Smooth muscle cell (in vitro differentiated cells): ENCODE results near the gene CARS2. TPM values are rescaled to one million over a fixed set of nuclear protein-coding genes. Genes with fewer than 3 reads are reported as not detected.

Experiments used
- DNase-seq: peaks from one replicate; lab custom pipeline; 2025; ENCODE audit not compliant: unreplicated experiment; lab: John Stamatoyannopoulos, UW
- H2AFZ ChIP-seq: fragments of 200-600 bp; sonication (generic); 2 replicates; pipeline ENCODE4 v1.6.0; 2016; ENCODE audit warnings: antibody characterized with exemption, low read depth, mild to moderate bottlenecking
- H3F3A ChIP-seq: fragments of 200-600 bp; sonication (generic); 2 replicates; pipeline ENCODE4 v1.6.0; 2017; ENCODE audit warnings: antibody characterized with exemption, low read depth
- H3K27ac ChIP-seq: fragments of 200-600 bp; sonication (generic); 2 replicates; pipeline ENCODE4 v1.5.1; 2016; ENCODE audit warnings: low read depth, mild to moderate bottlenecking
- H3K27me3 ChIP-seq: fragments of 200-600 bp; sonication (generic); 2 replicates; pipeline ENCODE4 v1.6.1; 2016; ENCODE audit warnings: low read depth, mild to moderate bottlenecking
- H3K36me3 ChIP-seq: fragments of 200-600 bp; sonication (generic); 2 replicates; pipeline ENCODE4 v1.5.1; 2016; ENCODE audit warnings: low read depth
- H3K4me1 ChIP-seq: fragments of 200-600 bp; sonication (generic); 2 replicates; pipeline ENCODE4 v1.5.1; 2016; ENCODE audit warnings: low read depth
- H3K4me2 ChIP-seq: fragments of 200-600 bp; sonication (generic); 2 replicates; pipeline ENCODE4 v1.6.0; 2016; ENCODE audit warnings: mild to moderate bottlenecking
- H3K4me3 ChIP-seq: fragments of 200-600 bp; sonication (generic); 2 replicates; pipeline ENCODE4 v1.5.1; 2016; ENCODE audit warnings: mild to moderate bottlenecking
- H3K79me2 ChIP-seq: fragments of 200-600 bp; sonication (generic); 2 replicates; pipeline ENCODE4 v1.6.0; 2016; ENCODE audit warnings: low read depth, mild to moderate bottlenecking
- H3K9ac ChIP-seq: fragments of 200-600 bp; sonication (generic); 2 replicates; pipeline ENCODE4 v1.6.0; 2016; ENCODE audit warnings: low read depth
- H3K9me3 ChIP-seq: fragments of 200-600 bp; sonication (generic); replicated peaks from 2 replicates; pipeline ENCODE4 v1.5.1; 2016; ENCODE audit warnings: low read depth
- H4K20me1 ChIP-seq: fragments of 200-600 bp; sonication (generic); 2 replicates; pipeline ENCODE4 v1.6.0; 2016; ENCODE audit warnings: low read depth
- CTCF ChIP-seq: fragments of 200-600 bp; sonication (generic); IDR thresholded peaks from 2 replicates; pipeline ENCODE4 v1.5.1; 2017; ENCODE audit warnings: borderline replicate concordance, mild to moderate bottlenecking, antibody characterized with exemption; ENCODE audit not compliant: insufficient read depth, poor library complexity, severe bottlenecking
- WGBS: methylation state at CpG from one replicate; pipeline ENCODE4 v1.1.7; 2016; ENCODE audit warnings: low lambda C conversion rate; 5-methylcytosine and 5-hydroxymethylcytosine counted together
- polyA plus RNA-seq: library from polyadenylated mRNA; unstranded; fragments of >200 nt; fragmentation: Nextera tagmentation; extraction: Ambion mirVana; gene quantifications from 2 replicates; pipeline ENCODE4 v1.2.1, GENCODE V29; 2016
- total RNA-seq: library from RNA; depleted of rRNA; stranded (reverse); fragments of >200 nt; gene quantifications from 2 replicates; pipeline ENCODE4 v1.2.3, GENCODE V29; 2014

Gene CARS2
- total and polyA plus RNA-seq, 2 experiments from 2014 or later: 37.5 to 71.7 TPM

GRCh38 chr13:110627351-110627750 lies 78.6 kb downstream of the CARS2 start:
- H4K20me1 ChIP-seq: peaks cover 100% of the 10 kb centered on the region
- 70% methylated on average over 8 of the region's 8 CpGs for WGBS
- no peaks in the 10 kb centered on the region for H3K36me3 ChIP-seq

GRCh38 chr13:110626521-110626920 lies 79.4 kb downstream of the CARS2 start:
- Histone ChIP-seq H3K27ac (peak overlapping the region; percentile 94), H4K20me1 (peaks cover 100% of the 10 kb centered on the region), H3K9ac (no peak overlapping the region), H3K36me3 (no peaks in the 10 kb centered on the region), H3K4me1 (no peaks in the 10 kb centered on the region), H3F3A (peaks cover 20% of the 10 kb centered on the region), H3K9me3 (no peaks in the 10 kb centered on the region), H3K4me3 (no peak overlapping the region), H3K79me2 (peaks cover 69% of the 10 kb centered on the region), H3K4me2 (no peak overlapping the region), H2AFZ (no peak overlapping the region), H3K27me3 (no peaks in the 10 kb centered on the region)
- no peak for DNase-seq
- TF ChIP-seq CTCF: no peak
- WGBS: 84% methylated on average over 9 of the region's 9 CpGs

More at GRCh38 chr13:110627351-110627750, 78.6 kb downstream of the CARS2 start:
- Histone ChIP-seq H2AFZ (no peak overlapping the region), H3K9me3 (no peaks in the 10 kb centered on the region), H3K9ac (peak overlapping the region; percentile 57), H3K27me3 (no peaks in the 10 kb centered on the region), H3K79me2 (peaks cover 69% of the 10 kb centered on the region), H3K4me2 (peak overlapping the region; percentile 3), H3F3A (peaks cover 20% of the 10 kb centered on the region), H3K27ac (peak overlapping the region; percentile 94), H3K4me3 (no peak overlapping the region), H3K4me1 (no peaks in the 10 kb centered on the region)
- no peak for DNase-seq
- no peak for TF ChIP-seq CTCF

- H3K9ac ChIP-seq: no peak overlapping the region
- H3K27ac ChIP-seq: peak overlapping the region; percentile 34
- no peak for TF ChIP-seq CTCF
- WGBS: 79% methylated on average over 19 of the region's 19 CpGs
- H2AFZ ChIP-seq: no peak overlapping the region
- no peak overlapping the region for H3K4me3 ChIP-seq
- no peak for DNase-seq
- no peaks in the 10 kb centered on the region for H3K36me3 ChIP-seq
- no peaks in the 10 kb centered on the region for H3K4me1 ChIP-seq
- H3K27me3 ChIP-seq: no peaks in the 10 kb centered on the region
- H4K20me1 ChIP-seq: peaks cover 100% of the 10 kb centered on the region
- H3K9me3 ChIP-seq: no peaks in the 10 kb centered on the region
- H3F3A ChIP-seq: peaks cover 20% of the 10 kb centered on the region
- peaks cover 69% of the 10 kb centered on the region for H3K79me2 ChIP-seq
- H3K4me2 ChIP-seq: no peak overlapping the region
Observed at GRCh38 chr13:110625771-110626321, 80.1 kb downstream of the CARS2 start.
